ENCODE results near the gene VWA7. TPM values are rescaled to one million over a fixed set of nuclear protein-coding genes. Genes with fewer than 3 reads are reported as not detected.
"Not testable (repeated sequence)": the region's sequence is repeated elsewhere in the genome, so short reads cannot be mapped to it uniquely, and the experiment has no call there.

Gene VWA7
- total RNA-seq, 2 donors from 2014 or later = 6.1 to 10.1 TPM

DNA sequence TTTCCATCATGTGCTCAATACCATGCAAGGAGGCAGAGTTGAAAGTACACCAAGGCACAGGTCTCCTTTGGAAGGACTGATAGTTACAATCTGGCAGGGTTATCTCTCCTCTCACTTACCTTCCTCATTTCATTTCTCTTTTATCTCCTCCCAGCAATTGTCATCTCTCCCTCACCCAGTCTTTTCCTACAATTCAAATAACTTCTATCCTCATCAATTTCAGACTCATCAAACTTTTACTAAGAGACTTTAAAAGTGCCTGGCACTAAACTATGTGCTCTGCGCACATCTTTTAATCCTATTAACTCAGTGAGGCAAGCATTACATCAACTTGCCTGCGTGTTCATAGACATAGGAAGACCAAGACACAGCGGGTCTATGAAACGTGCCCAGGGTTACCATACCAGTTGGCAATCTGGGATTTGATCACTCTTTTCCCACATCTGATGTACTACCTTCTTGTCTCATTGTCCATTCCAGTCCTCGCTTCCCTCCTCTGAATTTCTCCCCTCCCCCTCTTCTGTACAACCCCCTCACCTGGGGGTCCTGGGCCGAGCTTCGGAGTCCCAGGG, 17.3 kb upstream of the VWA7 start:
- intact Hi-C loops (cut with DNase I) = no loop called here
- DNase-seq = no peak

DNA sequence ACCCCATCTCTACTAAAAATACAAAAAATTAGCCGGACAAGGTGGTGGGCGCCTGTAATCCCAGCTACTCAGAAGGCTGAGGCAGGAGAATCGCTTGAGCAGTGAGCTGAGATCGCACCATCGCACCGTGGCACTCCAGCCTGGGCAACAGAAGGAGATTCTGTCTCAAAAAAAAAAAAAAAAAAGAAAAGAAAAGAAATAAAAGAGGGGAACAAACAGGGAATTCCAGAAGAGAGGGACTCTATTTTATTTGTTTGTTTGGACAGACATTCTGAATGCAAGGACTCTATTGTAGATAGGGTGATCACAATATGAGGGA, 16.8 kb upstream of the VWA7 start:
- H3K36me3 ChIP-seq; H3K4me3 ChIP-seq; intact Hi-C loops (cut with DNase I); H3K27me3 ChIP-seq; H3K9me3 ChIP-seq; H3K27ac ChIP-seq; H3K4me1 ChIP-seq; DNase-seq: not testable (repeated sequence)
- H3K9ac ChIP-seq (ENCODE audit: low read depth in 2 of 2, low read length in 2 of 2) = peak overlapping the region in 1 of 2 donors; percentile 98

More for the DNA sequence above, 17.3 kb upstream of the VWA7 start:
- Histone ChIP-seq H3K9ac (ENCODE audit: low read depth in 2 of 2, low read length in 2 of 2) (peak overlapping the region; percentile 92 to 98), H3K9me3 (no peaks in the 10 kb centered on the region), H3K27ac (peak overlapping the region; percentile 93), H3K4me3 (peak overlapping the region; percentile 99), H3K27me3 (no peaks in the 10 kb centered on the region), H3K4me1 (peaks cover 5% of the 10 kb centered on the region), H3K36me3 (no peaks in the 10 kb centered on the region)
- TF ChIP-seq, protein P1, sequence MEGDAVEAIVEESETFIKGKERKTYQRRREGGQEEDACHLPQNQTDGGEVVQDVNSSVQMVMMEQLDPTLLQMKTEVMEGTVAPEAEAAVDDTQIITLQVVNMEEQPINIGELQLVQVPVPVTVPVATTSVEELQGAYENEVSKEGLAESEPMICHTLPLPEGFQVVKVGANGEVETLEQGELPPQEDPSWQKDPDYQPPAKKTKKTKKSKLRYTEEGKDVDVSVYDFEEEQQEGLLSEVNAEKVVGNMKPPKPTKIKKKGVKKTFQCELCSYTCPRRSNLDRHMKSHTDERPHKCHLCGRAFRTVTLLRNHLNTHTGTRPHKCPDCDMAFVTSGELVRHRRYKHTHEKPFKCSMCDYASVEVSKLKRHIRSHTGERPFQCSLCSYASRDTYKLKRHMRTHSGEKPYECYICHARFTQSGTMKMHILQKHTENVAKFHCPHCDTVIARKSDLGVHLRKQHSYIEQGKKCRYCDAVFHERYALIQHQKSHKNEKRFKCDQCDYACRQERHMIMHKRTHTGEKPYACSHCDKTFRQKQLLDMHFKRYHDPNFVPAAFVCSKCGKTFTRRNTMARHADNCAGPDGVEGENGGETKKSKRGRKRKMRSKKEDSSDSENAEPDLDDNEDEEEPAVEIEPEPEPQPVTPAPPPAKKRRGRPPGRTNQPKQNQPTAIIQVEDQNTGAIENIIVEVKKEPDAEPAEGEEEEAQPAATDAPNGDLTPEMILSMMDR (IDR thresholded peaks at IDR 0.05) = no peak

DNA sequence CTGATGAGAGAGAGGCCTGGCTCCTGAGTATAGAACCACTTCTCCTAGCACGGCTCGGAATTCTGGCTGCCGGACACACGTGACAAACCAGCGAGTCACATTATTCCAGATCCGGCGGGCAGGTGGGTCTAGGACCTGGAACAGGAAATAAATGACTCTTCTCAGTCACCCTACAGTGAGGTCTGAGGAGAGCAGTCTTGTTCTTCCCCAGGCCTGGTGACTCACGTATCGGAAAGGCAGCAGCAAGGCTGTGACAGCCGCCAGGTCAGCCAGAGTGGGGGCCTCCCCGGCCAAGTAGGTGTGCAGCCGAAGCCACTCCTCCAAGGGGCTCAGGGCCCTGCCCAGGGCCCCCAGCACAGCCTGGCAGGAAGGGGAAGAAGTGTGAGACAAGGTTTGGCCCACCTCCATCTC, 15.6 kb upstream of the VWA7 start:
- intact Hi-C loops (cut with DNase I) = no loop called here
- Histone ChIP-seq H3K4me1 (peaks cover 5% of the 10 kb centered on the region), H3K36me3 (no peaks in the 10 kb centered on the region), H3K9ac (ENCODE audit: low read depth in 2 of 2, low read length in 2 of 2) (no peak overlapping the region), H3K9me3 (no peaks in the 10 kb centered on the region), H3K27me3 (no peaks in the 10 kb centered on the region), H3K27ac (no peak overlapping the region), H3K4me3 (no peak overlapping the region)
- DNase-seq = no peak
- TF ChIP-seq, protein P1 (IDR thresholded peaks at IDR 0.05) = no peak

DNA sequence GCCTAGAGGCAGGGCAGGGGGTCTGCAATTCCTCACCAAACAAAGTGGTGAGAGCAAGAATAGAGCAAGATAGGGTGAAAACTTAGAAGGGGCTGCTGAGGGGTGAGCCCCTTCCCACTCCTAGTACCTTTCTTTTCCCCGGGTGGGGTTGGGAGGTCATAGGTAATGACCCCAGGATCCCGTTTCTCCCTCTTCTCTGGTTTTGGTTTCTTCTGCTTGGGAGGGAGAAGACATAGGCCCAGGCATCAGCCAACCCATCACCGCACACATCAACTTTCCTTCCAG, 14.9 kb upstream of the VWA7 start:
- Histone ChIP-seq H3K27ac (no peak overlapping the region), H3K27me3 (no peaks in the 10 kb centered on the region), H3K4me3 (no peak overlapping the region), H3K36me3 (no peaks in the 10 kb centered on the region), H3K9ac (ENCODE audit: low read depth in 2 of 2, low read length in 2 of 2) (no peak overlapping the region), H3K4me1 (peaks cover 5% of the 10 kb centered on the region), H3K9me3 (no peaks in the 10 kb centered on the region)
- intact Hi-C loops (cut with DNase I) = no loop called here
- TF ChIP-seq, protein P1 (IDR thresholded peaks at IDR 0.05) = no peak
- no peak for DNase-seq

DNA sequence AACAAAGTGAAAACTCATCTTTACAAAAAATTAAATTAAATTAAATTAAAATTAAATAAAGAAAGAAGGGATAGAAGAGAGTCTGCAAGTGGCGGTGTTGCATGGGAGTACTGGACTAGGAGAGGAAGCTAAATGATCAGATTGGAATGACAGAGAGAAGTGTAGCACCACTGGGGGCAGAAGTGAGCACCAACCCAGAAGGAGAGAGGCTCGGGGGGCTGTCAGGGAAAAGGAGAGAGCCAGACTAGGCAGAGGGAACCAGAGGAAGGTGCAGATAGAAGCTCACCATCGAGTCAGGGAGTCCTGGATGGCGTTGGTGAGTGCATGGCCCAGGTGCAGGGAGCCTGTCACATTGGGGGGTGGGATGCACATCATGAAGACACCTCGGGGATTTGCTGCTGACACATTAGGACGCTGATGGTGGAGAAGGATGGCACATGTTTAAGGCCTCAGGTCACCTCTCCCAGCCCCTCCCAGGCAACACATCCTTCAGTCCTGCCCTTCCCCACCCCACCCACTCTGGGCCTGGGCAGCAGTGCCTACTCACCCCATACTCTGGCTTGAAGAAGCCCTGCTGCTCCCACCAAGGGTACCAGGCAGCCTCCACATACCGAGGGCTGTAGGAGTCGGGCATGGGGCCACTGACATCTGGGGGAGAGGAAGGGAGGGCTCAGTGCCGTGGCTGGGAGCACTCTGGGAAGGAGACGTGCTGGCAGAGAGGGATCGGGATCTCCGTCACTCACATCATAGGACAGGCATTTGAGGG, 14.4 kb upstream of the VWA7 start:
- Histone ChIP-seq H3K4me3 (no peak overlapping the region), H3K27ac (no peak overlapping the region), H3K27me3 (no peaks in the 10 kb centered on the region), H3K36me3 (no peaks in the 10 kb centered on the region), H3K9ac (ENCODE audit: low read depth in 2 of 2, low read length in 2 of 2) (no peak overlapping the region), H3K9me3 (no peaks in the 10 kb centered on the region), H3K4me1 (peaks cover 5% of the 10 kb centered on the region)
- TF ChIP-seq, protein P1 (IDR thresholded peaks at IDR 0.05) = peak; percentile 38
- DNase-seq = no peak
- intact Hi-C loops (cut with DNase I) = no loop called here

DNA sequence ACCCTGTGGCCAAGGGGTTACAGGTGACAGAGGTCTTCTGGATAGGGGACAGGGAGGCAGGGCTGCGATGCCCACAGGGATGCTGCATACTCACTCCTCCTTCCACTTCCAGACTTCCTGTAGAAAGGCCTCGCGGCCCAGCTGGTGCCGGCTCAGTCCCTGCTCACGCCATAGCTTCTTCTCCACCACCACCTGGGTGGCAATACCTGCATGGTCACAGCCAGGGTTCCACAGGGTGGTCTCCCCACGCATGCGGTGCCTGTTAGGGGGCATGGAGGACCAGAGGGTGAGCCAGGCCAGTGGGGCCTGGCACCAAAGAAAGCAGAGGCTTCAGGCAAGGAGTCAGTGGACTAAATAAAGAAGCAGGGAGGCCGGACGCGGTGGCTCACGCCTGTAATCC, 8.3 kb upstream of the VWA7 start:
- H3K4me3 ChIP-seq = no peak overlapping the region
- intact Hi-C loops (cut with DNase I) = no loop called here
- DNase-seq = no peak
- no peak overlapping the region for H3K9ac ChIP-seq (ENCODE audit: low read depth in 2 of 2, low read length in 2 of 2)
- no peak overlapping the region for H3K27ac ChIP-seq
- no peaks in the 10 kb centered on the region for H3K9me3 ChIP-seq
- TF ChIP-seq, protein P1 (IDR thresholded peaks at IDR 0.05) = no peak
- H3K4me1 ChIP-seq = no peaks in the 10 kb centered on the region
- no peaks in the 10 kb centered on the region for H3K36me3 ChIP-seq
- H3K27me3 ChIP-seq = no peaks in the 10 kb centered on the region

All from colonic mucosa (tissue), 4 donors.